NCI-H1105 treated with DMSO at 0.1 percent for 48 hours (cell line): ENCODE measurements around the gene POP4.

Source experiments
- DNase-seq: peaks from one replicate; lab custom pipeline; 2025; lab: John Stamatoyannopoulos, UW

Gene POP4

GRCh38 chr19:29576761-29577648 lies 29.1 kb upstream of the POP4 start:
- DNase-seq, result no peak

GRCh38 chr19:29577649-29577963 lies 28.5 kb upstream of the POP4 start:
- no peak for DNase-seq

- no peak for DNase-seq
Observed at GRCh38 chr19:29578349-29578748, 27.7 kb upstream of the POP4 start.

- no peak for DNase-seq
Observed at GRCh38 chr19:29579308-29579910, 26.7 kb upstream of the POP4 start.

GRCh38 chr19:29581398-29581797 lies 24.7 kb upstream of the POP4 start:
- no peak for DNase-seq

- no peak for DNase-seq
Observed at GRCh38 chr19:29583196-29583999, 22.7 kb upstream of the POP4 start.

- no peak for DNase-seq
Observed at GRCh38 chr19:29586401-29586800, 19.7 kb upstream of the POP4 start.

GRCh38 chr19:29587059-29587458 lies 19.0 kb upstream of the POP4 start:
- no peak for DNase-seq

GRCh38 chr19:29587518-29587986 lies 18.5 kb upstream of the POP4 start:
- no peak for DNase-seq

- no peak for DNase-seq
Observed at GRCh38 chr19:29588095-29588494, 18.0 kb upstream of the POP4 start.

GRCh38 chr19:29590278-29590677 lies 15.8 kb upstream of the POP4 start:
- DNase-seq, result no peak

GRCh38 chr19:29591670-29592069 lies 14.4 kb upstream of the POP4 start:
- DNase-seq, result no peak

- DNase-seq, result no peak
Observed at GRCh38 chr19:29593869-29594268, 12.2 kb upstream of the POP4 start.

- DNase-seq, result no peak
Observed at GRCh38 chr19:29596080-29596727, 9.9 kb upstream of the POP4 start.

GRCh38 chr19:29596885-29597525 lies 9.1 kb upstream of the POP4 start:
- peak; percentile 48 for DNase-seq

GRCh38 chr19:29598036-29598435 lies 8.0 kb upstream of the POP4 start:
- DNase-seq, result no peak

GRCh38 chr19:29598496-29598895 lies 7.6 kb upstream of the POP4 start:
- no peak for DNase-seq

GRCh38 chr19:29603308-29603707 lies 2.8 kb upstream of the POP4 start:
- DNase-seq, result no peak

GRCh38 chr19:29606420-29606747 lies 301 bp downstream of the POP4 start:
- no peak for DNase-seq

- DNase-seq, result no peak
Observed at GRCh38 chr19:29609636-29610035, 3.6 kb downstream of the POP4 start.

- no peak for DNase-seq
Observed at GRCh38 chr19:29610213-29610573, 4.1 kb downstream of the POP4 start.
